Activated CD4-positive, alpha-beta T cell treated with anti-CD3 and anti-CD28 coated beads for 36 hours (primary cell): Measurements from ENCODE around the gene KIF1A. TPM values are rescaled to one million over a fixed set of nuclear protein-coding genes. Genes with fewer than 3 reads are reported as not detected.
"Not testable (repeated sequence)": the region's sequence is repeated elsewhere in the genome, so short reads cannot be mapped to it uniquely, and the experiment has no call there.

Experiments used
- ATAC-seq: fragments of 200-7000 bp; cut with Tn5 transposase; one replicate; pipeline ENCODE4 v1.10.0; 2021; ENCODE audit warnings: mild to moderate bottlenecking, moderate library complexity
- CTCF ChIA-PET: fragments of 350-600 bp; sonication (Branson Sonifier 250); formaldehyde crosslinking; loops from one replicate; lab custom pipeline; 2021; ENCODE audit warnings: antibody characterized with exemption; lab: Charles Lee
- POLR2A ChIA-PET: fragments of 350-600 bp; sonication (Branson Sonifier 250); formaldehyde crosslinking; loops from one replicate; lab custom pipeline; 2021; ENCODE audit warnings: antibody characterized with exemption, inconsistent platforms; lab: Charles Lee
- DNase-seq: peaks from one replicate; pipeline ENCODE4 v3.0.0-alpha.2; 2020
- H3K27ac Mint-ChIP-seq: one replicate; pipeline ENCODE4 v1.8.0; 2021; ENCODE audit warnings: mixed read lengths
- H3K27me3 Mint-ChIP-seq: one replicate; pipeline ENCODE4 v1.8.0; 2021; ENCODE audit warnings: mixed read lengths
- H3K36me3 Mint-ChIP-seq: one replicate; pipeline ENCODE4 v1.8.0; 2021; ENCODE audit warnings: low read depth, mixed read lengths
- H3K4me1 Mint-ChIP-seq: one replicate; pipeline ENCODE4 v1.8.0; 2021; ENCODE audit warnings: mixed read lengths
- H3K4me3 Mint-ChIP-seq: one replicate; pipeline ENCODE4 v1.8.0; 2021; ENCODE audit warnings: mild to moderate bottlenecking, moderate library complexity, mixed read lengths
- H3K9me3 Mint-ChIP-seq: one replicate; pipeline ENCODE4 v1.8.0; 2021; ENCODE audit warnings: low read depth, mixed read lengths
- intact Hi-C, 2 experiments: fragments of 100-400 bp; cut with DNase I in 1 of 2; cut with micrococcal nuclease in 1 of 2; formaldehyde crosslinking; loops; one replicate each; pipeline versions ENCODE4 v1.14.2 to v1.15.1; 2022 to 2024; cut with DNase I, micrococcal nuclease
- total RNA-seq, 2 experiments: library from RNA; stranded (reverse); gene quantifications; one replicate each; pipeline ENCODE4 v1.2.3, GENCODE V29; 2021

KIF1A gene
- total RNA-seq, 2 experiments from 2014 or later = 4.6 to 8.2 TPM

GRCh38 chr2:240779250-240779832 lies 40.7 kb downstream of the KIF1A start:
- CTCF ChIA-PET, H3K9me3 Mint-ChIP-seq, H3K27ac Mint-ChIP-seq, intact Hi-C loops, DNase-seq, H3K4me1 Mint-ChIP-seq, ATAC-seq, POLR2A ChIA-PET, H3K4me3 Mint-ChIP-seq, H3K36me3 Mint-ChIP-seq, H3K27me3 Mint-ChIP-seq: not testable (repeated sequence)

GRCh38 chr2:240778426-240778825 lies 41.6 kb downstream of the KIF1A start:
- Mint-ChIP-seq H3K4me1 (no peaks in the 10 kb centered on the region), H3K9me3 (no peaks in the 10 kb centered on the region), H3K27me3 (no peaks in the 10 kb centered on the region), H3K27ac (no peak overlapping the region), H3K4me3 (no peak overlapping the region), H3K36me3 (no peaks in the 10 kb centered on the region)
- intact Hi-C loops = no loop called here
- ChIA-PET POLR2A (no interaction called here), CTCF (interaction anchor here (1.0 kb wide), 1 partner anchor 9 kb away, joined by 4 read pairs; no protein-coding TSS in a partner anchor)
- ATAC-seq (no peak), DNase-seq (no peak)

- H3K4me1 Mint-ChIP-seq = no peaks in the 10 kb centered on the region
- DNase-seq (no peak), ATAC-seq (no peak)
- CTCF ChIA-PET = interaction anchor here (1.0 kb wide), 1 partner anchor 8 kb away, joined by 4 read pairs; no protein-coding TSS in a partner anchor
- POLR2A ChIA-PET = no interaction called here
- no peaks in the 10 kb centered on the region for H3K9me3 Mint-ChIP-seq
- H3K4me3 Mint-ChIP-seq = no peak overlapping the region
- intact Hi-C loops = no loop called here
- H3K27me3 Mint-ChIP-seq = no peaks in the 10 kb centered on the region
- no peak overlapping the region for H3K27ac Mint-ChIP-seq
- H3K36me3 Mint-ChIP-seq = no peaks in the 10 kb centered on the region
Measured at GRCh38 chr2:240777456-240778212, 42.4 kb downstream of the KIF1A start.

- no peak overlapping the region for H3K4me3 Mint-ChIP-seq
- no peaks in the 10 kb centered on the region for H3K9me3 Mint-ChIP-seq
- no peaks in the 10 kb centered on the region for H3K4me1 Mint-ChIP-seq
- DNase-seq = no peak
- ChIA-PET CTCF (interaction anchor here (0.6 kb wide), 1 partner anchor 36 kb away, joined by 3 read pairs; no protein-coding TSS in a partner anchor), POLR2A (no interaction called here)
- no peaks in the 10 kb centered on the region for H3K27me3 Mint-ChIP-seq
- H3K27ac Mint-ChIP-seq = no peak overlapping the region
- no peaks in the 10 kb centered on the region for H3K36me3 Mint-ChIP-seq
- ATAC-seq = no peak
- intact Hi-C loops = no loop called here
Measured at GRCh38 chr2:240775905-240776304, 44.1 kb downstream of the KIF1A start.

- CTCF ChIA-PET = no interaction called here
- Mint-ChIP-seq H3K27ac (no peak overlapping the region), H3K4me3 (no peak overlapping the region)
Measured at GRCh38 chr2:240774856-240775255, 45.2 kb downstream of the KIF1A start.

GRCh38 chr2:240769096-240769495 lies 50.9 kb downstream of the KIF1A start:
- Mint-ChIP-seq H3K36me3 (no peaks in the 10 kb centered on the region), H3K4me1 (no peaks in the 10 kb centered on the region), H3K27me3 (no peaks in the 10 kb centered on the region), H3K4me3 (no peak overlapping the region), H3K27ac (no peak overlapping the region), H3K9me3 (no peaks in the 10 kb centered on the region)
- DNase-seq = no peak
- no peak for ATAC-seq
- intact Hi-C loops = no loop called here
- CTCF ChIA-PET = no interaction called here
- POLR2A ChIA-PET = no interaction called here

More at GRCh38 chr2:240774856-240775255, 45.2 kb downstream of the KIF1A start:
- POLR2A ChIA-PET = no interaction called here
- H3K27me3 Mint-ChIP-seq = no peaks in the 10 kb centered on the region
- no peak for ATAC-seq
- H3K36me3 Mint-ChIP-seq = no peaks in the 10 kb centered on the region
- intact Hi-C loops = no loop called here
- no peak for DNase-seq
- no peaks in the 10 kb centered on the region for H3K4me1 Mint-ChIP-seq
- H3K9me3 Mint-ChIP-seq = no peaks in the 10 kb centered on the region

DNA sequence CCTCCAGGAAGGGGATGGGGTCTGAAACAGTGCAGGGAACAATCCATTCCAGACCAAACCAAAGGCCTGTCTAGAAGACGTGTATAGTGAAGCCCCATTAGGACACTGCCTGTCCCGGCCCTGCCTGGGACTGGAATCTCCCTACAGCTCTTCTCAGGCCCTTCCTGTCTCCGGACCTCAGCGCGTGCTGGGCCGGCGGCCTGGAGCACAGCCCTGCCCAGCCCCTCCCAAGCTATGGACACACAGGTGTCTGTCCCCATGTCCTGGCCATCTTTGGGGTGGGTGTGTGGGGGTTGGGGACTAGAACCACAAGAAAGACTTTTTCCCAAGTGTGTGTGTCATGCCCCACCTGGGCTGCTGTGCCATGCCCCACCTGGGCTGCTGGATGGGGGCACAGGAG lies 51.8 kb downstream of the KIF1A start:
- H3K4me3 Mint-ChIP-seq = no peak overlapping the region
- H3K27me3 Mint-ChIP-seq = no peaks in the 10 kb centered on the region
- POLR2A ChIA-PET = interaction anchor here (0.6 kb wide), 1 partner anchor 395 kb away, joined by 3 read pairs; no protein-coding TSS in a partner anchor
- H3K9me3 Mint-ChIP-seq = no peaks in the 10 kb centered on the region
- DNase-seq (no peak), ATAC-seq (no peak)
- intact Hi-C loops = no loop called here
- no peaks in the 10 kb centered on the region for H3K4me1 Mint-ChIP-seq
- no peaks in the 10 kb centered on the region for H3K36me3 Mint-ChIP-seq
- CTCF ChIA-PET = no interaction called here
- H3K27ac Mint-ChIP-seq = no peak overlapping the region

- POLR2A ChIA-PET = no interaction called here
Measured at GRCh38 chr2:240767341-240767740, 52.7 kb downstream of the KIF1A start.

DNA sequence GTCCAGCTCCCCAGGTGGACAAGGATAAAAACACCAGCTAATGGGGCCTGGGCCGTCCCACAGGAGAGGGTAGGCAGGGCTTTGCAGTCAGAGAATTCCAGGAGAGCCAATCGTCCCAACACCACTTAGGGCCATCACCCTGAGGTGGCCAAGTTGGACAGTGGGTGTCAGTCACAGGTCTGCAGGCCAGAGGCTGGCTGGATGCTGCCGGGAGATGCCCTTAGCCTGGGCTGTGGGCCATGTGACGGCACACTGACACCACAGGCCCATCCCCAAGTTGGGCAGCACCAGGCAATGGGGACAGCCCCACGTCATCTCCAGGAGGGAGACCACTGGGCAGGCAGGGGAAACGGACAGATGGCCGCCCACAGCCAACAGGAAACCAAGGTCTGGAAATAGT lies 53.9 kb downstream of the KIF1A start:
- no peaks in the 10 kb centered on the region for H3K9me3 Mint-ChIP-seq
- no peak overlapping the region for H3K27ac Mint-ChIP-seq
- ChIA-PET POLR2A (no interaction called here), CTCF (no interaction called here)
- H3K27me3 Mint-ChIP-seq = no peaks in the 10 kb centered on the region
- no peak for ATAC-seq
- no peaks in the 10 kb centered on the region for H3K4me1 Mint-ChIP-seq
- no peaks in the 10 kb centered on the region for H3K36me3 Mint-ChIP-seq
- no peak overlapping the region for H3K4me3 Mint-ChIP-seq
- intact Hi-C loops = no loop called here
- no peak for DNase-seq

More at GRCh38 chr2:240767341-240767740, 52.7 kb downstream of the KIF1A start:
- no peak overlapping the region for H3K27ac Mint-ChIP-seq
- H3K4me3 Mint-ChIP-seq = no peak overlapping the region
- H3K9me3 Mint-ChIP-seq = no peaks in the 10 kb centered on the region
- no peaks in the 10 kb centered on the region for H3K4me1 Mint-ChIP-seq
- no peaks in the 10 kb centered on the region for H3K36me3 Mint-ChIP-seq
- H3K27me3 Mint-ChIP-seq = no peaks in the 10 kb centered on the region
- CTCF ChIA-PET = no interaction called here
- DNase-seq = no peak
- no peak for ATAC-seq
- intact Hi-C loops = no loop called here

DNA sequence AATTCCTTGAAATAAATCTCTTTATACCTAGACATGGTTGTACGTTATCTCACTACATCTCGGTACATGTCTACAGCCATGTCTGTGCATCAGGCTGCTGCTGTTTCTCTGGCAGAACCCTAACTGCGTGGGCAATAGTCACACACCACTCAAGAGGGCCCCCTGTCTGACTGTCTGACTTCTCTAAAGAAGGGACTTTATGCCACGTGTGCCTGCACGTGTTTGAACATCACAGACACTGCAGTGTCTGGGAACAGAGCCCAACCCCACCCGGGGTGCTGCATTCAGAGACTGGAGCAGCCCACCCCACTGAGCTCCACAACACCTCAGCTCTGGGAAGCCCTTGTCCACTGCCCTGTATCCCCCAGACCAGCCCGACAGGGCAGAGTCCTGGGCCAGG lies 55.0 kb downstream of the KIF1A start:
- ChIA-PET CTCF (no interaction called here), POLR2A (no interaction called here)
- no peaks in the 10 kb centered on the region for H3K9me3 Mint-ChIP-seq

GRCh38 chr2:240764605-240765004 lies 55.4 kb downstream of the KIF1A start:
- DNase-seq = no peak
- Mint-ChIP-seq H3K36me3 (no peaks in the 10 kb centered on the region), H3K27me3 (no peaks in the 10 kb centered on the region), H3K4me3 (no peak overlapping the region), H3K4me1 (peaks cover 1% of the 10 kb centered on the region), H3K9me3 (no peaks in the 10 kb centered on the region), H3K27ac (no peak overlapping the region)
- intact Hi-C loops = no loop called here
- ChIA-PET POLR2A (no interaction called here), CTCF (no interaction called here)
- no peak for ATAC-seq

More for the DNA sequence above, 55.0 kb downstream of the KIF1A start:
- DNase-seq (no peak), ATAC-seq (no peak)
- Mint-ChIP-seq H3K4me3 (no peak overlapping the region), H3K36me3 (no peaks in the 10 kb centered on the region), H3K27ac (no peak overlapping the region), H3K4me1 (no peaks in the 10 kb centered on the region), H3K27me3 (no peaks in the 10 kb centered on the region)
- intact Hi-C loops = no loop called here

- Mint-ChIP-seq H3K4me3 (no peak overlapping the region), H3K4me1 (peaks cover 6% of the 10 kb centered on the region), H3K27ac (no peak overlapping the region), H3K36me3 (no peaks in the 10 kb centered on the region), H3K27me3 (no peaks in the 10 kb centered on the region), H3K9me3 (no peaks in the 10 kb centered on the region)
- no peak for ATAC-seq
- intact Hi-C loops = no loop called here
- ChIA-PET CTCF (no interaction called here), POLR2A (no interaction called here)
- DNase-seq = no peak
Measured at GRCh38 chr2:240762971-240763370, 57.0 kb downstream of the KIF1A start.
